ENCODE data around the gene MGAT3.

MGAT3 gene

GRCh38 chr22:39472570-39473556, 16.1 kb downstream of the MGAT3 start:
- DNase-seq, result no peak

GRCh38 chr22:39473851-39474250, 17.0 kb downstream of the MGAT3 start:
- DNase-seq, result no peak

GRCh38 chr22:39474351-39475111, 17.7 kb downstream of the MGAT3 start:
- DNase-seq, result no peak

- DNase-seq, result no peak
Observed at GRCh38 chr22:39475337-39475736, 18.5 kb downstream of the MGAT3 start.

- DNase-seq, result no peak
Observed at GRCh38 chr22:39475902-39476301, 19.1 kb downstream of the MGAT3 start.

GRCh38 chr22:39476664-39477063, 19.9 kb downstream of the MGAT3 start:
- DNase-seq, result no peak

- DNase-seq, result no peak
Observed at GRCh38 chr22:39477542-39477941, 20.7 kb downstream of the MGAT3 start.

GRCh38 chr22:39478441-39478850, 21.6 kb downstream of the MGAT3 start:
- DNase-seq, result no peak

- DNase-seq, result no peak
Observed at GRCh38 chr22:39479254-39479653, 22.4 kb downstream of the MGAT3 start.

- DNase-seq, result no peak
Observed at GRCh38 chr22:39480557-39480956, 23.7 kb downstream of the MGAT3 start.

- no peak for DNase-seq
Observed at GRCh38 chr22:39481054-39481453, 24.2 kb downstream of the MGAT3 start.

GRCh38 chr22:39481595-39481994, 24.8 kb downstream of the MGAT3 start:
- DNase-seq, result no peak

GRCh38 chr22:39482768-39483167, 26.0 kb downstream of the MGAT3 start:
- DNase-seq, result no peak

GRCh38 chr22:39486951-39487825, 30.4 kb downstream of the MGAT3 start:
- DNase-seq, result no peak

GRCh38 chr22:39487826-39488520, 31.2 kb downstream of the MGAT3 start:
- DNase-seq, result no peak

GRCh38 chr22:39488563-39489083, 31.8 kb downstream of the MGAT3 start:
- DNase-seq, result no peak

- no peak for DNase-seq
Observed at GRCh38 chr22:39489094-39490068, 32.6 kb downstream of the MGAT3 start.

GRCh38 chr22:39490135-39490798, 33.5 kb downstream of the MGAT3 start:
- DNase-seq, result peak; percentile 80

GRCh38 chr22:39490966-39491680, 34.3 kb downstream of the MGAT3 start:
- DNase-seq, result no peak
